Metanephros (tissue), 1 donor: ENCODE data around the gene PTH. TPM values are rescaled to one million over a fixed set of nuclear protein-coding genes. Genes with fewer than 3 reads are reported as not detected.

Source experiments
- total RNA-seq: library from RNA; depleted of rRNA; stranded (reverse); fragments of >200 nt; gene quantifications from one replicate; pipeline ENCODE4 v1.2.3, GENCODE V29; 2014

The PTH gene
- not detected for total RNA-seq

DNA sequence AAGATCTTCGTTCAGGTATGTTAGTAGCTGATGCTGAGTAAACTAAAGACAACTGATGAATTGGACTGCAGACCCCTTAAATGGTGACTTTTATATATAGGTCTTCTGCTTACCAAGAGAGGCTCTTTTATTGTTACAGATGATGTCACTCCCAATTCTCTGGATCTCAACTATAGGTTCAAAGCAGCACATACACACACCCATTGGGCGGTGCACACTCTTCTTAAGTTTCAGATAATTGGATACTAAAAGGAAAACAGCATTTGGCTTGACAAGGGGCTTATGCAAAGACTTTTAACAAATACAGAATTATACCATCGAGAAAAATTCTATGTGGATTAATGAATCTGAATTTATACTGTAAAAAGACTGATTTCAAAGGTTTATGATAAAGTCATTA, at the start of gene PTH:
Gene PTH, minus strand, starts transcription at position 69 of the 400 bp plus-strand sequence. CDS start 3,142 bp downstream, outside the sequence.

DNA sequence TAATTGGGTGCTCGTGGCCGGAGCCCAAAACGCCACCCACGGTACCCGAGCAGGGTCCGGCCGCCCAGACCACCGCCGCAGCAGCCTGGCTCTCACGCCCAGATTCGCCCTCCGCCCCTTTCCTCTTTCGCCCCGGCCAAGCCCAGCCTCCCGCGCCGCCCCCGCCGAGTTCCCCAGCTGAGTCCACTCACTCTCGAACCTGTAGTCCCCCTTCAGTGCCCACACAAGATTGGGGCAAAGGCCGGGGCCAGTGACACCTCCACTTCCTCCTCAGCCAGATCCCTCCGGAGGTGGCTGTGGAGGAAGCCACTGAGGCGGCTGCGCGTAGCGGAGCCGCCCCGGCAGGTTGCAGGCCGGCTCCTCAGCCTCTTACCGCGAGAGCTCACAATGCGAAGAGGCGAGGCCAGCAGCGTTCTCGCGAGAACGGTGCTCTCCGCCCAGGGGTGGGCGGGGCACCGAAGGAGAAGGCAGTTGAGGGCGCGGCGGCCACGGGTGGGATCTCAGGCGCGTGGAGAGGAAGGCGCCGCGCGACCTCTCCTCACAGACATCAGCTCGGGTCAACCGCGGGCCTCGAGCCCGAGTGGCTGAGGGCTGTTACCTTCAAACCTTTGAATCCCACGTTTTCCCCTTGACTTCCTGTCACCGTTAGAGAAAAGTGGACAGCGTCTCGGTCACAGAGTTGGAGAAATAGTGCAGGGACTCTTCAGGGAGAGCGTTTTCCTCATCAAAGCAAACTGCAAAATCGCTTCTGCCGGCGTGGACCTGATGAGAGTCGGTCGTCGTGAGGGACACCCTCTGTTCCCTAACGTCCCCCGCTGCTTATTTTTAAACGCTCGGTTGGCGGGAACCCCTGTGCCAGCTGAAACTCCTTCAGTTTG, 32.7 kb downstream of the PTH start, which contains the start of gene BTBD10:
Gene BTBD10, minus strand, starts transcription at position 322 of the 878 bp plus-strand sequence. CDS start 18,098 bp downstream, outside the sequence.

Other genes starting within 250 kb of the PTH start
- 14.0 TPM for gene BMAL1, start 218.2 kb downstream of the PTH start, total RNA-seq
- 37.9 TPM for gene BTBD10, start 32.8 kb downstream of the PTH start, total RNA-seq
- gene FAR1, start 172.7 kb upstream of the PTH start, total RNA-seq = 57.2 TPM